Stimulated activated CD8-positive, alpha-beta memory T cell treated with anti-CD3 and anti-CD28 coated beads, Interleukin-15, amount 100 ng/mL, for 24 hours (primary cell): ENCODE results near the gene SH3GL3.

ENCODE experiments used
- DNase-seq: peaks from one replicate; pipeline ENCODE4 v3.0.0-alpha.2; 2020; ENCODE audit warnings: low read depth

Gene SH3GL3

DNA sequence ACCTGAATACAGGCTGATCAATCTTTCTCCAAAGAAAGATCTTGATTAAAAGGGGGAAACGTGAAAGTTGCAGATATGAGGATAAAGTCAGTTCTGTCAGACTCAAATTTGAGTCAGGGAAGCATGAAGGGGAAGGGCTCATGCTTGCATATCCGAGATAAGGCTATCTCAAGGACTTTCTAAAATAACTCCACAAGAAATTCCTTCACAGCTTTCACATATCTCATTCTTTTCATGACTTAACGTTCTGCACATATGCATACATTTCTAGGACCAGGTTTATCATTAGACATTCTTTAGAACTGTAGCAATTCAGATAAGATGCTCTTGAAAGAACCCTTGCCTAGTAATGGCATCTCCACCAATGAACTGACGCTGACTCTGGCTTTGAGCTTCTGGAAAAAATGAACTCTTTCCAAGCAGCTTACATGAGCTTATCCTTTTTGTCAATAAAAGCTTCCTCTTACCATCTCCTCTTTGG lies 15.9 kb downstream of the SH3GL3 start:
- DNase-seq: no peak

DNA sequence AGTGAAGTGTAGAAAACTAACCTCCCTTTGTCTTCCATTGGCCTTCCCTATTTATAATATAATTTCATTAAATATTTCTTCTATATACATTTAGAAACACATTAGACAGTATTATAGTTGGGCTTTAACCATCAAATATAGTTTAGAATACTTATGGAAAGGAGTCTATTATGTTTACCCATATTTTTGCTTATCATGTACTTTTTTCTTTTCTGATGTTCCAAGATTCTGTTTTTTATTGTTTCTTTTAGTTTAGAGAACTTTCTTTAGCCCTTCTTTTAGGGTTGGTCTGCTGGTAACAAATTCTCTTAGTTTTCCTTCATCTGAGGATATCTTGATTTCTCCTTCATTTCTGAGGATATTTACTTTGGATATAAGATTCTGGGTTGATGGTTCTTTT lies 23.7 kb downstream of the SH3GL3 start:
- no peak for DNase-seq

DNA sequence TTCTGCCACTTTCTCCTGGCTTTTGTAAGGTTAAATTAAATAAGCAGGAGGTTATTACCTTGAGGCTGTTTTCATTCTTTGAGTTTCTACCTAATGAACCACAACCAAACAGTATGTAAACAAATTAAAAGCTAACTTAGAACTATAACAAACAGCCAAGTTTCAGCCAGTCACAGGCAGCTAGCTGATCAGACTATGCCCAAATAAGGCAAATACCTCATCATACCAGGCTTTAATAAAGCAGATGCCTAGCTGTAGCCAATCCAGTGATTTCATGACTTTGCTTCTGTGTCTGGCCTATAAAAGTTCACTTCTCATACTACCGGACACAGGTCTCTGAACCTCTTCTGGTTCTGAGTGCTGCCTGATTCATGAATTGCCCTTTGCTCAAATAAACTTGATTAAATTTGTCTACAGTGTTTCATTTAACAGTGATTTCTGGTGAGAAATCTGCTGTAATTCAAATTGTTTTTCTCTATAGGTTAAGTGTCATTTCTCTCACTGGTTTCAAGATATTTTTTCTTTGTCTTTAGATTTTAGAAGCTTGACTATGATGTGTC lies 24.2 kb downstream of the SH3GL3 start:
- no peak for DNase-seq

DNA sequence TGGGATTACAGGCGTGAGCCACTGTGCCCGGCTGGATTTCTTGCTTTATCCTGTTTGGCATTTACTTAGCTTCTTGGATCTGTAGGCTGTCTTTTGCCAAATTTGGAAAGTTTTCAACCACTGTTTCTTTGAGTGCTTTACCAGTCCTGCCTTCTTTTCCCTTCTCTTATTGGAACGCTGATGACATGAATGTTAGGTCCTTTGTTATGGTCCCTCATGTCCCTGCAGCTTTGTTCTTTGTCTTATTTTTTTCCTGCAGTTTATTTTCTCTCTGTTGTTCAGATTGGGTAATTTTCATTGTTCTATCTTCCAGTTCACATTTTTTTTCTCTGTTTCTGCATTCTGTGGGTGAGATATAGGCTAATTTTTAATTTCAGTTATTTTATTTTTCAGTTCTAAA lies 25.0 kb downstream of the SH3GL3 start:
- DNase-seq: no peak

GRCh38 chr15:83472797-83473196 lies 25.7 kb downstream of the SH3GL3 start:
- DNase-seq: no peak

GRCh38 chr15:83474578-83474977 lies 27.4 kb downstream of the SH3GL3 start:
- DNase-seq: no peak

DNA sequence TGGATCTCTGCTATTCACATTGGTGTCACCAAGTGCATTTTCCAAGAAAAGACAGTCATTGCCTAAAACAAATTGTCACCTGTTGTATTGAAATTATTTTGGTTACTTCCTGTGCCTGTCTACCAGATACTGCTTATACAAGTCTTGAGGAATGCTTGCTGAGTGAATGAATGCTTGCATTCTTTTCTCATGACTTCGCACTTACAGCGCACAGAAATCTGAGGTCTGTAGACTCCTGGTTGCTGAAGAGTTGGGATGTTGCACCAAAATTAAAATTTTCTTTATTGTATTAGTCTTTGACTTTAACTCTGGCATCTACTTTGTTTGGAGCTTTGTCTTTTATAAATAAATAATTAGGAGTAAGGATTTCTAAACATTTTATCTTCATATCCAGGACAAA lies 28.4 kb downstream of the SH3GL3 start:
- no peak for DNase-seq

GRCh38 chr15:83476066-83476465 lies 28.9 kb downstream of the SH3GL3 start:
- DNase-seq: no peak

DNA sequence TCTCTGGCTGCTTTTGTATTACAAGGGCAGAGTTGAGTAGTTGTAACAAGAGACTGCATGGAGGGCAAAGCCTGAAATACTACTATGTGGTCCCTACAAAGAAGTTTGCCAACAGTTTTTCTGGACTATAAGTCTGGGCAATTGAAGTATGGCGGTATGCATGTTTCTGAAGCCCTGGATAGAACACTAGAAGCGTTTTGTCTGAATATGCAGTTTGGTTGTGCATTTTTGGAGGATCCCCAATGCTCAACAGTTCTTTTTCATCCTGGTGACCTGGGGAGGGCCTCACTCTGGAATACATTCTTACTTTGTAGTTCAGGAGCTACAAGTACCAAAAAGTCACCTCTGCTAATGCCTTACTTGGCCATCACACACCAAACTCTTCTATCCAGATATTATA lies 29.6 kb downstream of the SH3GL3 start:
- DNase-seq: no peak

DNA sequence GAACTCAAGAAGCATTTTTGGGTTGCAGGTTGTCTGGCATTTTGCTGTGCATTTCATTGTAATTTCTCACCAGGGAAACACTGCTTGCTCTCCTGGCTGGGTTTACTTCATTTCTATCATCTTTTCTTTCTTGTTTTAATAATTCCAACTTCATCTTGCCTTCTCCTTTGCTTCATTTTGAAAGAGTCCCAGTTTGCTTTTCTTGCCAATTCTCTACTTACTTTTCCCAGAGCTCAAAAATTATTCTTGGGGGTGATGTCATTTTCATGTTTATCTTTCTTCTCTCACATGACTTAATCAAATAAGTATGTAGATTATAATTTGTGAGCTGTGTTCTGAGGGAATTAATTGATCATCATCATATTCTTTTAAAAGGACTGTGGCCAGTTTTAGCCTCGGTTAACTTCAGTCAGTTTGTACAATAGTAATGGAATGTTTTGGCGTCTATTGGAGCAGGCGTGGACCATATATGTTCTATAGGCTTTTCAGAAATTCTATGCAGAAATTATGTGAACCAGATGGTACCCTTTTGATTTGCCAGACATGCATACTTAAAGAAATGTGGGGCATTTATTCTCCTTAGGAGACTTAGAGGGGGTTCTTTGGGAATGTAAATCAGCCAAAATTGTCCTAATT lies 30.1 kb downstream of the SH3GL3 start:
- no peak for DNase-seq

GRCh38 chr15:83477808-83478537 lies 30.8 kb downstream of the SH3GL3 start:
- no peak for DNase-seq

DNA sequence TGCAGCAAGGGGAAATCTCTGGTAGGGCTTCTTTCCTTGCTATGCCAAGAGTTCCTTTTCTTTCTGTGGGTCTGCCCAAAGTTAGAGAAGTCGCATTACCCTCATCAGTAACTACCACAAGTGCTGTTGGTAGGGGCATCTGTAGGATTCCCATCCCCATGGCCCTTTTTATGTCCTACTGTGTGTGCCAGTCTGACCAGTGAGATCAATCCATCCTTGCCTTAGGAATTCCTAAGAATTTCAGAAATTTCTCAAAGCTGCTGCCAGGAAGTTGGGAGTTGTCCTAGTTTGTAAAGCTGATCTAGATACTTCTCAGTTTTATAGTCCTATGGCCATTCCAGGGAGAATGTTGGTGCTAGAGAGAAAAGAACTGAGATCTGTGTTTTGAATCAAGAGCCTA lies 36.5 kb downstream of the SH3GL3 start:
- no peak for DNase-seq

- DNase-seq: no peak
These were observed 37.5 kb downstream of the SH3GL3 start for GRCh38 chr15:83484636-83485035.

DNA sequence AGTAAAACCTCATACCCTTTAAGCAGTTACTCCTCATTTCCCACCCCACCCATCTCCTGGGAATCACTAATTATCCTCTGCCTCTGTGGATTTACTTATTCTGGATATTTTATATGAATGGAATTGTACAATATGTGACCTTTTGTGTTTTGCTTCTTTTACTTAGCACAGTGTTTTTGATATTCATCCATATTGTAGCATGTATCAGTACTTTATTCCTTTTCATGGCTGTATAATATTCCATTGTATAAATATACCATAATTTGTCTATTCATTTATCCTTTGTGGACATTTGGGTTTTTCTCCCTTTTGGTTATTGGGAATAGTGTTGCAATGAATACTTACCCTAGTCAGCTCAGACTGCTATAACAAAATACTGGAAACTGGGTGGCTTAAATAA lies 39.2 kb downstream of the SH3GL3 start:
- DNase-seq: no peak

- no peak for DNase-seq
These were observed 40.4 kb downstream of the SH3GL3 start for GRCh38 chr15:83487519-83487918.

GRCh38 chr15:83489690-83490089 lies 42.5 kb downstream of the SH3GL3 start:
- DNase-seq: no peak

GRCh38 chr15:83491486-83491885 lies 44.3 kb downstream of the SH3GL3 start:
- no peak for DNase-seq

DNA sequence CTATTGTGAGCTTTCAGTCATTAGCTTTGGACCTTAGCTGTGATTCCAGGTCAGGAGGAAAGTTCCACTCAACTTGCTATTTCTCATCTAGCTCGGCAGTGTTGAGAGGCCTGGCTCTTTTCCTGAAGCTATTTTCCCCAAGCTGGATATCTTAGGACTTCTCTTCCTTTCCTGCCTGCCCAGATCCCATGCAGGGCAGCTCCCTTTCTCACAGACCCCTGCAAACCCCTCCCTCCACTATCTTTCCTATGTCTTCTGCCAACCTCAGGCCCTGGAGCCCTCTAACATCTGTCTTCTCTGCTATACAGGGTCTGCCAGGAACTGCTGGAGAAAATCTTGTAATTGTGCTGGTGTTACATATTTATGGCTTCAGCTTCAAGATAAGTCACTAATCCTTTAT lies 49.6 kb downstream of the SH3GL3 start:
- no peak for DNase-seq

DNA sequence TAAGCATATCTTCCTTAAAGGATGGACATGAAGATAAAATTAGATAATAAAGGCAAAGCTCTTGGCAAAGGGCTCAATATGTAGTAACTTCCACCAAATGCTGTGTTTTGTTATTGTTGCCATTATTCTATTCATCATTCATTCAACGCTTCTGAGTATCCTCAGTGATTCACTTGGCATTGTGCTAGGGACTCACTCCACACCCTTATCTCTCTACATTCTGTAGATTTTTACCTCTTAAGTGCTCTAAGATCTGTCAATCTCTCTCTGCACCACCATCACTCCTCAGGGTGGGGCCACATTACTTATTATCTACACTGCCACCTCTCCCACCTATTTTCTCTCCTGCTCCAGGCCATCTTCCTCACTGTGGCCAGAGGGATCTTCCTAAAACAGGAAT lies 51.2 kb downstream of the SH3GL3 start:
- DNase-seq: no peak

DNA sequence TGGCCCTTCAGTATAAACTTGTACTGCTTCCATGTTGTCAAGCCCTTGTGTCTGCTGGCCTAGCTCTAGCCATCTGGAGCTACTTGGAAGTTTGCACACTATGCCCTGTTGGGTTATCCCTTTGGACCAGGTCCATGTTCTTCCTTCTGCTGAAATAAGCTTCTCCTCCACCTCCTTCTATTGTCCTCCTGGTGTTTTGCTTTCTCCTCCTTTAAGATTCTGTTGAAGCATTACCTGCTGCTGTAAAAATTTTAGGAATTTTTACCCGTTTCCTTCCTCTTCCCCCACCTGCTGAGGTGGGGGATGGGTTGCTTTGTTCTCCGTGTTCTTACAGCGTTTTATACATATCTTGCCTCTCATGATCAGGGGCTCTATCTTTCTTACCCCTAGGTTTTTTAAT lies 51.7 kb downstream of the SH3GL3 start:
- no peak for DNase-seq

DNA sequence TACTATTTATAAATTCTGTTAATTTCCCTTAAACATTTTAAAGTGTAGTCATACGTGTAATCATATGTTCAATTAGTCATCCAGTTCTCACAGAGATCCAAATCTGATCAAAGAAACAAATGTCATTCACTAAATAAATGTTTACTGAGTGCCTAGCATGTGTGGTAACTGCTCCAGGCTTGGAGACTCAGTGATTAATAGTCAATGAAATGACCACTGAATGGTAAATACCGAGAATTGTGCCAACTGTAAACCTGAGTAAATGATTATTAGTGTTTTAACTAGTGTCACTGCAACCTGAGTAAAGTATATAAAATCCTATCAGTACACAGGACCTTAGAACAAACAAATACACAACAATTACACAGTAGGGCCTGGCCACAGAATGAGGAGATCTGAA lies 52.3 kb downstream of the SH3GL3 start:
- no peak for DNase-seq

- DNase-seq: no peak
These were observed 56.6 kb downstream of the SH3GL3 start for GRCh38 chr15:83503595-83504364.

DNA sequence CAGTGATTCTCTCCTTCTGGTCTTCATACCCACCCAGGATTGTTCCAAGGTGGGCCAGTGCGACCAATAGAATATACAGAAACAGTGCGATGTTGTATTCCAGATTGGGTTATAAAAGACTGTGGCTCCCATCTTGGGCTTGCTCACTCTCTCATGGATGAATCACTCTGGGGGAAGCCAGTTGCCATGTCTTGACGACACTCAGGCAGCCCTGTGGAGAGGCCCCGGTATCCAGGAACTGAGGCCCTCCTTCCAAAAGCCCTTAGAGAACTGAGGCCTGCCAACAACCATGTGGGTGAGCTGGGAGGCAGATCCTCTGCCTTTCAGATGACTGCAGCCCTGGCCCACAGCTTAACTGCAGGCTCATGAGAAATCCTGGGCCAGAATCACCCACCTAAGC lies 57.2 kb downstream of the SH3GL3 start:
- no peak for DNase-seq
